HepG2 (cell line): ENCODE data around the gene CFAP119. TPM values are rescaled to one million over a fixed set of nuclear protein-coding genes. Genes with fewer than 3 reads are reported as not detected.
A peak's percentile ranks its signal among the peaks of the same experiment; 100 is the strongest.

Experiments
- BRD4 ChIP-seq: sonication (generic); formaldehyde crosslinking; IDR thresholded peaks from 2 replicates; pipeline ENCODE4 v1.4.0; 2020; ENCODE audit warnings: missing genetic modification reagents
- CBFB ChIP-seq: sonication (generic); formaldehyde crosslinking; IDR thresholded peaks from 2 replicates; pipeline ENCODE4 v1.4.0; 2020; ENCODE audit warnings: missing genetic modification reagents
- HES4 ChIP-seq: sonication (generic); formaldehyde crosslinking; IDR thresholded peaks from 2 replicates; pipeline ENCODE4 v1.9.0; 2021; ENCODE audit warnings: mild to moderate bottlenecking, missing genetic modification reagents, borderline replicate concordance
- RBM39 ChIP-seq: fragments of 200-400 bp; formaldehyde crosslinking; IDR thresholded peaks from one replicate; pipeline ENCODE4 v1.6.1; 2018; ENCODE audit warnings: antibody characterized with exemption, mild to moderate bottlenecking, low read depth, low read length; ENCODE audit not compliant: poor library complexity, severe bottlenecking
- TEAD3 ChIP-seq: optimal IDR thresholded peaks from 2 replicates; pipeline ENCODE3; 2016; ENCODE audit warnings: borderline replicate concordance
- ZNF260 ChIP-seq: sonication (generic); formaldehyde crosslinking; IDR thresholded peaks from 2 replicates; pipeline ENCODE4 v1.4.0; 2020; ENCODE audit warnings: missing genetic modification reagents, low read depth, mild to moderate bottlenecking, borderline replicate concordance
- ZNF333 ChIP-seq: sonication (generic); formaldehyde crosslinking; IDR thresholded peaks from 2 replicates; pipeline ENCODE4 v1.4.0; 2020; ENCODE audit warnings: mild to moderate bottlenecking, missing genetic modification reagents, borderline replicate concordance
- ZNF496 ChIP-seq: sonication (generic); formaldehyde crosslinking; IDR thresholded peaks from 2 replicates; pipeline ENCODE4 v1.8.1; 2023; ENCODE audit warnings: mild to moderate bottlenecking, moderate library complexity, missing genetic modification reagents; ENCODE audit not compliant: insufficient replicate concordance
- ZNF644 ChIP-seq: IDR thresholded peaks from 2 replicates; pipeline ENCODE4 v1.6.1; 2016; ENCODE audit warnings: low read depth
- ZNF7 ChIP-seq: IDR thresholded peaks from 2 replicates; pipeline ENCODE4 v1.6.1; 2016; ENCODE audit warnings: missing biosample characterization, missing genetic modification reagents
- ZSCAN25 ChIP-seq: sonication (generic); formaldehyde crosslinking; IDR thresholded peaks from 2 replicates; pipeline ENCODE4 v1.8.0; 2022; ENCODE audit warnings: mild to moderate bottlenecking, missing genetic modification reagents
- polyA plus RNA-seq, 8 experiments: library from polyadenylated mRNA; depleted of rRNA in 3 of 8; stranded (reverse) in 7 of 8; unstranded in 1 of 8; fragments of >200 nt; fragmentation: Illumina TruSeq in 4 of 8; extraction: Trizol in 4 of 8; gene quantifications; 2 replicates each; pipeline versions ENCODE4 v1.2.1 to v1.2.3, GENCODE V29; 2011 to 2016; ENCODE audit warnings: low read depth in 4 of 8, missing spikeins in 1 of 8, mixed read lengths in 1 of 8; ENCODE audit not compliant: insufficient read depth in 1 of 8
- total RNA-seq, 5 experiments: library from RNA; depleted of rRNA; stranded (reverse); fragments of >200 nt; fragmentation: Illumina TruSeq; extraction: Trizol; gene quantifications; 2 replicates each; pipeline ENCODE4 v1.2.3, GENCODE V29; 2016; ENCODE audit warnings: low read depth in 1 of 5
- TF ChIP-seq, protein P1 (sequence below): sonication (generic); formaldehyde crosslinking; IDR thresholded peaks from 2 replicates; pipeline ENCODE4 v1.4.0; 2020; ENCODE audit warnings: missing genetic modification reagents
- TF ChIP-seq, protein P2 (sequence below): sonication (generic); formaldehyde crosslinking; IDR thresholded peaks from 2 replicates; pipeline ENCODE4 v1.4.0; 2020; ENCODE audit warnings: mild to moderate bottlenecking, missing genetic modification reagents, borderline replicate concordance
- TF ChIP-seq, protein P3 (sequence below): sonication (generic); formaldehyde crosslinking; conservative IDR thresholded peaks from 2 replicates; pipeline ENCODE4 v1.5.0; 2020; ENCODE audit warnings: missing genetic modification reagents
- TF ChIP-seq, protein P4 (sequence below): sonication (generic); formaldehyde crosslinking; IDR thresholded peaks from 2 replicates; pipeline ENCODE4 v1.4.0; 2020; ENCODE audit warnings: missing genetic modification reagents
- TF ChIP-seq, protein P5 (sequence below): sonication (generic); formaldehyde crosslinking; IDR thresholded peaks from 2 replicates; pipeline ENCODE4 v1.4.0; 2020; ENCODE audit warnings: missing genetic modification reagents
- TF ChIP-seq, protein P6 (sequence below): sonication (generic); formaldehyde crosslinking; IDR thresholded peaks from 2 replicates; pipeline ENCODE4 v1.8.1; 2023; ENCODE audit warnings: mild to moderate bottlenecking, inconsistent platforms, moderate library complexity, missing genetic modification reagents, borderline replicate concordance

CFAP119 gene
- total and polyA plus RNA-seq, 2 of the 13 experiments (the other 11 are each of a cell fraction or from before 2014, with no cell fraction given) = 6.4 TPM

DNA sequence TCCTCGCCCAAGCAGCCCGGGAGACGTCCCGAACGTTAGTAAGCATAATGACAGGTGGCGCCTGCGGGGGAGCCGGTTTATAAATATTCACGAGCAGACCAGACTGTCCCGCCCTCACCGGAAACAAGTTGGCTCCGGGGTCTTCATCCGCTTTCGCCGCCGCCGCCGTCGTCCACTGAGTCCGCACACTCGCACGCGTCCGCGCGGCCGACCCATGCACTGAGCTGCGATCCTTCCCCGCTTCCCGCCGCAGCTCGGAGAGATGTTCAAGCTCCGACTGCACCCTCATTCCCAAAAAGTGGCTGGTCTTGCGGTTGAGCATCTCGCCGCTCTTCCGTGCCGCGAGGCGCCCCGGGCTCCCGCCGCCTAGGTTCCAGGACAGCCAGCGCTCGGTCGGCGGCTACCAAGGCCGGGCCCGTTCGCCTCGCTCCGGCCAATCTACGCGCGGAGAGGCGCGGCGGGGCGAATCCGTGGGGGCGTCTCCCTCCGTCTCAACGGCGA lies 385 bp downstream of the CFAP119 start (continued):
- TF ChIP-seq, protein P1, sequence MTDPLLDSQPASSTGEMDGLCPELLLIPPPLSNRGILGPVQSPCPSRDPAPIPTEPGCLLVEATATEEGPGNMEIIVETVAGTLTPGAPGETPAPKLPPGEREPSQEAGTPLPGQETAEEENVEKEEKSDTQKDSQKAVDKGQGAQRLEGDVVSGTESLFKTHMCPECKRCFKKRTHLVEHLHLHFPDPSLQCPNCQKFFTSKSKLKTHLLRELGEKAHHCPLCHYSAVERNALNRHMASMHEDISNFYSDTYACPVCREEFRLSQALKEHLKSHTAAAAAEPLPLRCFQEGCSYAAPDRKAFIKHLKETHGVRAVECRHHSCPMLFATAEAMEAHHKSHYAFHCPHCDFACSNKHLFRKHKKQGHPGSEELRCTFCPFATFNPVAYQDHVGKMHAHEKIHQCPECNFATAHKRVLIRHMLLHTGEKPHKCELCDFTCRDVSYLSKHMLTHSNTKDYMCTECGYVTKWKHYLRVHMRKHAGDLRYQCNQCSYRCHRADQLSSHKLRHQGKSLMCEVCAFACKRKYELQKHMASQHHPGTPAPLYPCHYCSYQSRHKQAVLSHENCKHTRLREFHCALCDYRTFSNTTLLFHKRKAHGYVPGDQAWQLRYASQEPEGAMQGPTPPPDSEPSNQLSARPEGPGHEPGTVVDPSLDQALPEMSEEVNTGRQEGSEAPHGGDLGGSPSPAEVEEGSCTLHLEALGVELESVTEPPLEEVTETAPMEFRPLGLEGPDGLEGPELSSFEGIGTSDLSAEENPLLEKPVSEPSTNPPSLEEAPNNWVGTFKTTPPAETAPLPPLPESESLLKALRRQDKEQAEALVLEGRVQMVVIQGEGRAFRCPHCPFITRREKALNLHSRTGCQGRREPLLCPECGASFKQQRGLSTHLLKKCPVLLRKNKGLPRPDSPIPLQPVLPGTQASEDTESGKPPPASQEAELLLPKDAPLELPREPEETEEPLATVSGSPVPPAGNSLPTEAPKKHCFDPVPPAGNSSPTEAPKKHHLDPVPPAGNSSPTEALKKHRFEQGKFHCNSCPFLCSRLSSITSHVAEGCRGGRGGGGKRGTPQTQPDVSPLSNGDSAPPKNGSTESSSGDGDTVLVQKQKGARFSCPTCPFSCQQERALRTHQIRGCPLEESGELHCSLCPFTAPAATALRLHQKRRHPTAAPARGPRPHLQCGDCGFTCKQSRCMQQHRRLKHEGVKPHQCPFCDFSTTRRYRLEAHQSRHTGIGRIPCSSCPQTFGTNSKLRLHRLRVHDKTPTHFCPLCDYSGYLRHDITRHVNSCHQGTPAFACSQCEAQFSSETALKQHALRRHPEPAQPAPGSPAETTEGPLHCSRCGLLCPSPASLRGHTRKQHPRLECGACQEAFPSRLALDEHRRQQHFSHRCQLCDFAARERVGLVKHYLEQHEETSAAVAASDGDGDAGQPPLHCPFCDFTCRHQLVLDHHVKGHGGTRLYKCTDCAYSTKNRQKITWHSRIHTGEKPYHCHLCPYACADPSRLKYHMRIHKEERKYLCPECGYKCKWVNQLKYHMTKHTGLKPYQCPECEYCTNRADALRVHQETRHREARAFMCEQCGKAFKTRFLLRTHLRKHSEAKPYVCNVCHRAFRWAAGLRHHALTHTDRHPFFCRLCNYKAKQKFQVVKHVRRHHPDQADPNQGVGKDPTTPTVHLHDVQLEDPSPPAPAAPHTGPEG (CRISPR knock-in tag) = 0 out of 2 replicates have a peak, but pooled peaks have one; percentile 28
- TF ChIP-seq ZNF333 (CRISPR knock-in tag) (no peak), RBM39 (peak; percentile 2), CBFB (peak; percentile 53; the same call in 1 of the 2 replicates), BRD4 (CRISPR knock-in tag) (no peak), ZNF496 (CRISPR knock-in tag) (no peak), ZNF260 (no peak), ZSCAN25 (CRISPR knock-in tag) (no peak), ZNF644 (CRISPR knock-in tag) (no peak), ZNF7 (CRISPR knock-in tag) (no peak), HES4 (no peak), TEAD3 (no peak)
- TF ChIP-seq, protein P2, sequence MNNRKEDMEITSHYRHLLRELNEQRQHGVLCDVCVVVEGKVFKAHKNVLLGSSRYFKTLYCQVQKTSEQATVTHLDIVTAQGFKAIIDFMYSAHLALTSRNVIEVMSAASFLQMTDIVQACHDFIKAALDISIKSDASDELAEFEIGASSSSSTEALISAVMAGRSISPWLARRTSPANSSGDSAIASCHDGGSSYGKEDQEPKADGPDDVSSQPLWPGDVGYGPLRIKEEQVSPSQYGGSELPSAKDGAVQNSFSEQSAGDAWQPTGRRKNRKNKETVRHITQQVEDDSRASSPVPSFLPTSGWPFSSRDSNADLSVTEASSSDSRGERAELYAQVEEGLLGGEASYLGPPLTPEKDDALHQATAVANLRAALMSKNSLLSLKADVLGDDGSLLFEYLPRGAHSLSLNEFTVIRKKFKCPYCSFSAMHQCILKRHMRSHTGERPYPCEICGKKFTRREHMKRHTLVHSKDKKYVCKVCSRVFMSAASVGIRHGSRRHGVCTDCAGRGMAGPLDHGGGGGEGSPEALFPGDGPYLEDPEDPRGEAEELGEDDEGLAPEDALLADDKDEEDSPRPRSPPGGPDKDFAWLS (CRISPR knock-in tag) = no peak
- TF ChIP-seq, protein P3, sequence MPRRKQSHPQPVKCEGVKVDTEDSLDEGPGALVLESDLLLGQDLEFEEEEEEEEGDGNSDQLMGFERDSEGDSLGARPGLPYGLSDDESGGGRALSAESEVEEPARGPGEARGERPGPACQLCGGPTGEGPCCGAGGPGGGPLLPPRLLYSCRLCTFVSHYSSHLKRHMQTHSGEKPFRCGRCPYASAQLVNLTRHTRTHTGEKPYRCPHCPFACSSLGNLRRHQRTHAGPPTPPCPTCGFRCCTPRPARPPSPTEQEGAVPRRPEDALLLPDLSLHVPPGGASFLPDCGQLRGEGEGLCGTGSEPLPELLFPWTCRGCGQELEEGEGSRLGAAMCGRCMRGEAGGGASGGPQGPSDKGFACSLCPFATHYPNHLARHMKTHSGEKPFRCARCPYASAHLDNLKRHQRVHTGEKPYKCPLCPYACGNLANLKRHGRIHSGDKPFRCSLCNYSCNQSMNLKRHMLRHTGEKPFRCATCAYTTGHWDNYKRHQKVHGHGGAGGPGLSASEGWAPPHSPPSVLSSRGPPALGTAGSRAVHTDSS = 0 out of 2 replicates have a peak, but pooled peaks have one; percentile 32
- TF ChIP-seq, protein P4, sequence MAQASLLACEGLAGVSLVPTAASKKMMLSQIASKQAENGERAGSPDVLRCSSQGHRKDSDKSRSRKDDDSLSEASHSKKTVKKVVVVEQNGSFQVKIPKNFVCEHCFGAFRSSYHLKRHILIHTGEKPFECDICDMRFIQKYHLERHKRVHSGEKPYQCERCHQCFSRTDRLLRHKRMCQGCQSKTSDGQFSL = no peak
- TF ChIP-seq, protein P5, sequence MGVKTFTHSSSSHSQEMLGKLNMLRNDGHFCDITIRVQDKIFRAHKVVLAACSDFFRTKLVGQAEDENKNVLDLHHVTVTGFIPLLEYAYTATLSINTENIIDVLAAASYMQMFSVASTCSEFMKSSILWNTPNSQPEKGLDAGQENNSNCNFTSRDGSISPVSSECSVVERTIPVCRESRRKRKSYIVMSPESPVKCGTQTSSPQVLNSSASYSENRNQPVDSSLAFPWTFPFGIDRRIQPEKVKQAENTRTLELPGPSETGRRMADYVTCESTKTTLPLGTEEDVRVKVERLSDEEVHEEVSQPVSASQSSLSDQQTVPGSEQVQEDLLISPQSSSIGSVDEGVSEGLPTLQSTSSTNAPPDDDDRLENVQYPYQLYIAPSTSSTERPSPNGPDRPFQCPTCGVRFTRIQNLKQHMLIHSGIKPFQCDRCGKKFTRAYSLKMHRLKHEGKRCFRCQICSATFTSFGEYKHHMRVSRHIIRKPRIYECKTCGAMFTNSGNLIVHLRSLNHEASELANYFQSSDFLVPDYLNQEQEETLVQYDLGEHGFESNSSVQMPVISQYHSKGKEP = no peak
- TF ChIP-seq, protein P6, sequence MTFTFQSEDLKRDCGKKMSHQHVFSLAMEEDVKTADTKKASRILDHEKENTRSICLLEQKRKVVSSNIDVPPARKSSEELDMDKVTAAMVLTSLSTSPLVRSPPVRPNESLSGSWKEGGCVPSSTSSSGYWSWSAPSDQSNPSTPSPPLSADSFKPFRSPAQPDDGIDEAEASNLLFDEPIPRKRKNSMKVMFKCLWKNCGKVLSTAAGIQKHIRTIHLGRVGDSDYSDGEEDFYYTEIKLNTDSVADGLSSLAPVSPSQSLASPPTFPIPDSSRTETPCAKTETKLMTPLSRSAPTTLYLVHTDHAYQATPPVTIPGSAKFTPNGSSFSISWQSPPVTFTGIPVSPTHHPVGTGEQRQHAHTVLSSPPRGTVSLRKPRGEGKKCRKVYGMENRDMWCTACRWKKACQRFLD (CRISPR knock-in tag) = no peak
